ENCODE results near the gene TTLL12. TPM values are rescaled to one million over a fixed set of nuclear protein-coding genes. Genes with fewer than 3 reads are reported as not detected.

Gene TTLL12
- total and polyA plus RNA-seq, 2 of the 8 experiments (the other 6 are each of a cell fraction or from before 2014, with no cell fraction given) = 101 to 124 TPM

DNA sequence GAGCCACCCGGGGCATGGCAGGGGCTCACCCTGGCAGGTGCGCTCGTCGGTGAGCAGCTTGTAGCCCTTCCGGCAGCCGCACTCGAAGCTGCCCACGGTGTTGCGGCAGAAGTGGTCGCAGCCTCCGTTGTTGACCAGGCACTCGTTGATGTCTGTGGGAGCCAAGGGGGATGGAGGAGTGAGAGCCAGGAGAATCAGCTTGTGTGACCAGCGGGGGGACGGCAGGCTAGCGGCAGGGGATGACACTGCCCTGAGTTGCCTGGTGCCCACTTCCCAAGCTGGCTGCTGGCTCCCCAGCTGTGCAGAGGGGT, 44.7 kb upstream of the TTLL12 start (continued):
- no peak for TF ChIP-seq CHD7 (IDR thresholded peaks at IDR 0.05; ENCODE audit: insufficient replicate concordance, low read length)
- no peak for TF ChIP-seq NANOG (IDR thresholded peaks at IDR 0.05; ENCODE audit: insufficient read depth, low read depth, low read length, poor library complexity, severe bottlenecking)
- no peak for TF ChIP-seq CHD2 (IDR thresholded peaks at IDR 0.05; ENCODE audit: low read length)
- TF ChIP-seq, protein P1, sequence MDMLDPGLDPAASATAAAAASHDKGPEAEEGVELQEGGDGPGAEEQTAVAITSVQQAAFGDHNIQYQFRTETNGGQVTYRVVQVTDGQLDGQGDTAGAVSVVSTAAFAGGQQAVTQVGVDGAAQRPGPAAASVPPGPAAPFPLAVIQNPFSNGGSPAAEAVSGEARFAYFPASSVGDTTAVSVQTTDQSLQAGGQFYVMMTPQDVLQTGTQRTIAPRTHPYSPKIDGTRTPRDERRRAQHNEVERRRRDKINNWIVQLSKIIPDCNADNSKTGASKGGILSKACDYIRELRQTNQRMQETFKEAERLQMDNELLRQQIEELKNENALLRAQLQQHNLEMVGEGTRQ (IDR thresholded peaks at IDR 0.05; ENCODE audit: low read length) = no peak
- TF ChIP-seq POU5F1 (IDR thresholded peaks at IDR 0.05; ENCODE audit: low read depth, low read length) = no peak
- TF ChIP-seq CBX5 (IDR thresholded peaks at IDR 0.05; ENCODE audit: low read depth, low read length) = no peak
- no peak for TF ChIP-seq HDAC6 (IDR thresholded peaks at IDR 0.05; ENCODE audit: low read depth, low read length)
- no peak for TF ChIP-seq GABPA (IDR thresholded peaks at IDR 0.05; ENCODE audit: borderline replicate concordance, insufficient read depth, low read length)
- TF ChIP-seq SP1 (IDR thresholded peaks at IDR 0.05; ENCODE audit: low read depth, low read length) = no peak
- TF ChIP-seq TAF7 (optimal IDR thresholded peaks at IDR 0.05; ENCODE audit: borderline replicate concordance, low read depth, low read length) = no peak
